GM23338 (cell line): ENCODE measurements around the gene MYO1F. TPM values are rescaled to one million over a fixed set of nuclear protein-coding genes. Genes with fewer than 3 reads are reported as not detected.

Experiments used
- ATAC-seq: fragments of 200-7000 bp; cut with Tn5 transposase; 3 replicates; pipeline ENCODE4 v1.9.1; 2020
- DNase-seq: peaks from one replicate; pipeline ENCODE4 v3.0.0-alpha.2; 2015; ENCODE audit warnings: low spot score
- H2AFZ ChIP-seq: fragments of 200-600 bp; sonication (generic); 2 replicates; pipeline ENCODE4 v1.8.0; 2016; ENCODE audit warnings: antibody characterized with exemption, mild to moderate bottlenecking, moderate library complexity
- H3F3A ChIP-seq: fragments of 200-600 bp; sonication (generic); replicated peaks from 2 replicates; pipeline ENCODE4 v1.8.0; 2017; ENCODE audit warnings: antibody characterized with exemption, mixed run types, low read depth
- H3K27ac ChIP-seq: fragments of 200-600 bp; sonication (generic); 2 replicates; pipeline ENCODE4 v1.6.1; 2016; ENCODE audit warnings: low read depth
- H3K27me3 ChIP-seq: fragments of 200-600 bp; sonication (generic); 2 replicates; pipeline ENCODE4 v1.8.0; 2016; ENCODE audit warnings: mild to moderate bottlenecking, mixed run types, moderate library complexity; ENCODE audit not compliant: insufficient read depth
- H3K36me3 ChIP-seq: fragments of 200-600 bp; sonication (generic); 2 replicates; pipeline ENCODE4 v1.8.0; 2016; ENCODE audit warnings: mild to moderate bottlenecking; ENCODE audit not compliant: insufficient read depth
- H3K4me1 ChIP-seq: fragments of 200-600 bp; sonication (generic); 2 replicates; pipeline ENCODE4 v1.8.0; 2016; ENCODE audit warnings: mild to moderate bottlenecking, moderate library complexity; ENCODE audit not compliant: insufficient read depth
- H3K4me2 ChIP-seq: fragments of 200-600 bp; sonication (generic); 2 replicates; pipeline ENCODE4 v1.7.1; 2017; ENCODE audit warnings: mixed run types
- H3K4me3 ChIP-seq: fragments of 200-600 bp; sonication (generic); 2 replicates; pipeline ENCODE4 v1.6.1; 2016; ENCODE audit warnings: mixed run types
- H3K79me2 ChIP-seq: fragments of 200-600 bp; sonication (generic); replicated peaks from 2 replicates; pipeline ENCODE4 v1.8.0; 2017; ENCODE audit warnings: mild to moderate bottlenecking; ENCODE audit not compliant: insufficient read depth
- H3K9me2 ChIP-seq: fragments of 200-600 bp; sonication (generic); 2 replicates; pipeline ENCODE4 v1.8.0; 2017; ENCODE audit not compliant: insufficient read depth
- H4K20me1 ChIP-seq: fragments of 200-600 bp; sonication (generic); replicated peaks from 2 replicates; pipeline ENCODE4 v1.8.0; 2017; ENCODE audit warnings: mild to moderate bottlenecking; ENCODE audit not compliant: insufficient read depth
- H3K27ac Mint-ChIP-seq: 2 replicates; pipeline ENCODE4 v1.8.0; 2020; ENCODE audit warnings: inconsistent platforms, mild to moderate bottlenecking, moderate library complexity, mixed read lengths
- H3K27me3 Mint-ChIP-seq: 3 replicates; pipeline ENCODE4 v1.8.0; 2022; ENCODE audit warnings: low read depth, mild to moderate bottlenecking, moderate library complexity, mixed read lengths, inconsistent platforms; ENCODE audit not compliant: insufficient read depth, poor library complexity
- H3K36me3 Mint-ChIP-seq: 3 replicates; pipeline ENCODE4 v1.8.0; 2021; ENCODE audit warnings: low read depth, mild to moderate bottlenecking, inconsistent platforms, moderate library complexity, mixed read lengths
- H3K4me1 Mint-ChIP-seq: 3 replicates; pipeline ENCODE4 v1.8.0; 2020; ENCODE audit warnings: mild to moderate bottlenecking, inconsistent platforms, mixed read lengths
- H3K4me3 Mint-ChIP-seq: 3 replicates; pipeline ENCODE4 v1.8.0; 2021; ENCODE audit warnings: moderate library complexity, mild to moderate bottlenecking, inconsistent platforms, mixed read lengths
- H3K9me3 Mint-ChIP-seq: 3 replicates; pipeline ENCODE4 v1.8.0; 2020; ENCODE audit warnings: moderate library complexity, mild to moderate bottlenecking, inconsistent platforms, mixed read lengths
- CREB1 ChIP-seq: fragments of 250-450 bp; sonication (Bioruptor Pico); IDR thresholded peaks from 2 replicates; pipeline ENCODE4 v1.5.0; 2020; ENCODE audit warnings: low read depth, mild to moderate bottlenecking, moderate library complexity
- CTCF ChIP-seq, 2 experiments: fragments of 200-600 bp in 1 of 2; sonication (generic) in 1 of 2; conservative IDR thresholded peaks; 2 replicates each; pipeline versions ENCODE4 v1.5.1 to v1.6.1; 2016 to 2017; ENCODE audit warnings: antibody characterized with exemption in 2 of 2, low read depth in 2 of 2, mild to moderate bottlenecking in 2 of 2, moderate library complexity in 1 of 2
- ETS1 ChIP-seq: IDR thresholded peaks from 2 replicates; pipeline ENCODE4 v1.6.1; 2016; ENCODE audit warnings: antibody characterized with exemption
- EZH2 ChIP-seq: fragments of 200-600 bp; sonication (generic); IDR thresholded peaks from one replicate; pipeline ENCODE4 v1.8.0; 2017; ENCODE audit warnings: antibody characterized with exemption, mild to moderate bottlenecking, low read depth; ENCODE audit not compliant: unreplicated experiment
- EZH2phosphoT487 ChIP-seq: fragments of 200-600 bp; sonication (generic); IDR thresholded peaks from one replicate; pipeline ENCODE4 v1.8.1; 2018; ENCODE audit warnings: antibody characterized with exemption; ENCODE audit not compliant: unreplicated experiment
- JUNB ChIP-seq: IDR thresholded peaks from one replicate; pipeline ENCODE4 v1.6.1; 2016; ENCODE audit warnings: antibody characterized with exemption; ENCODE audit not compliant: unreplicated experiment
- NANOG ChIP-seq: IDR thresholded peaks from 2 replicates; pipeline ENCODE4 v1.6.1; 2016; ENCODE audit warnings: antibody characterized with exemption, borderline replicate concordance
- POLR2AphosphoS5 ChIP-seq: IDR thresholded peaks from 2 replicates; pipeline ENCODE4 v1.6.1; 2016; ENCODE audit warnings: antibody characterized with exemption, low read depth
- REST ChIP-seq: IDR thresholded peaks from one replicate; pipeline ENCODE4 v1.6.1; 2018; ENCODE audit warnings: antibody characterized with exemption; ENCODE audit not compliant: unreplicated experiment
- STAT1 ChIP-seq: IDR thresholded peaks from one replicate; pipeline ENCODE4 v1.6.1; 2016; ENCODE audit warnings: antibody characterized with exemption; ENCODE audit not compliant: unreplicated experiment
- ZNF114 ChIP-seq: fragments of 250-450 bp; sonication (Bioruptor Pico); IDR thresholded peaks from 2 replicates; pipeline ENCODE4 v1.5.0; 2020; ENCODE audit warnings: mild to moderate bottlenecking, moderate library complexity
- ZNF331 ChIP-seq: fragments of 250-450 bp; sonication (Bioruptor Pico); IDR thresholded peaks from 2 replicates; pipeline ENCODE4 v1.5.0; 2020; ENCODE audit warnings: low read depth, mild to moderate bottlenecking, moderate library complexity
- polyA plus RNA-seq: library from polyadenylated mRNA; unstranded; fragments of >200 nt; fragmentation: Nextera tagmentation; extraction: Ambion mirVana; gene quantifications from 2 replicates; pipeline ENCODE4 v1.2.1, GENCODE V29; 2016
- total RNA-seq: library from RNA; depleted of rRNA; stranded (reverse); fragments of >200 nt; shearing (Covaris generic); gene quantifications from 2 replicates; pipeline ENCODE4 v1.2.3, GENCODE V29; 2014
- TF ChIP-seq, protein P1 (sequence below): fragments of 250-450 bp; sonication (Bioruptor Pico); IDR thresholded peaks from 2 replicates; pipeline ENCODE4 v1.5.0; 2020; ENCODE audit warnings: mild to moderate bottlenecking, moderate library complexity

Gene MYO1F
- total and polyA plus RNA-seq, 2 experiments from 2014 or later = 3.9 to 5.7 TPM

DNA sequence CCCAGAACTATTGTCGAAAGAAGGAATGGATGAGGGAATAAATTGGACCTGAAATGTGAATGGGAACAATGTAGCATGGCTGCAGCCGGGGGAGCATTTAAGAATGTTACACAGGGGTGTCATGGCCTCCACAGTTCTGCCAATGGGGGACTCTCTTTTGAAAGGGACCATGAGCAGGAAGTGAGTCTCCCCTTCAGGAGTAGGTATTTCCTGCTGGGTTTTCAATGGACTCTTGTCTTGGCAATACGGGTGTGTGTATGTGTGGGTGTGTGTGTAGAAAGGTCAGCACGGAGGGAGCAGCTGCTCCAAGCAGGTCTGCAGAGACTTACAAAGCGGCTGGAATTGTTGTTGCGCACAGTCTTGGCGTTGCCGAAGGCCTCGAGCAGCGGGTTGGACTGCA lies 24.4 kb downstream of the MYO1F start:
- H3F3A ChIP-seq = peaks cover 5% of the 10 kb centered on the region; the same call in 1 of the 2 replicates
- no peaks in the 10 kb centered on the region for H3K4me1 ChIP-seq
- no peak overlapping the region for H3K4me3 ChIP-seq
- no peak overlapping the region for H3K4me2 ChIP-seq
- H3K27me3 ChIP-seq = no peaks in the 10 kb centered on the region
- H3K27ac ChIP-seq = no peak overlapping the region
- peaks cover 12% of the 10 kb centered on the region for H3K27me3 Mint-ChIP-seq
- H3K9me2 ChIP-seq = peaks cover 3% of the 10 kb centered on the region; the same call in 1 of the 2 replicates
- no peaks in the 10 kb centered on the region for H3K36me3 ChIP-seq
- ATAC-seq (peak; percentile 92), DNase-seq (peak; percentile 89)
- TF ChIP-seq, protein P1, sequence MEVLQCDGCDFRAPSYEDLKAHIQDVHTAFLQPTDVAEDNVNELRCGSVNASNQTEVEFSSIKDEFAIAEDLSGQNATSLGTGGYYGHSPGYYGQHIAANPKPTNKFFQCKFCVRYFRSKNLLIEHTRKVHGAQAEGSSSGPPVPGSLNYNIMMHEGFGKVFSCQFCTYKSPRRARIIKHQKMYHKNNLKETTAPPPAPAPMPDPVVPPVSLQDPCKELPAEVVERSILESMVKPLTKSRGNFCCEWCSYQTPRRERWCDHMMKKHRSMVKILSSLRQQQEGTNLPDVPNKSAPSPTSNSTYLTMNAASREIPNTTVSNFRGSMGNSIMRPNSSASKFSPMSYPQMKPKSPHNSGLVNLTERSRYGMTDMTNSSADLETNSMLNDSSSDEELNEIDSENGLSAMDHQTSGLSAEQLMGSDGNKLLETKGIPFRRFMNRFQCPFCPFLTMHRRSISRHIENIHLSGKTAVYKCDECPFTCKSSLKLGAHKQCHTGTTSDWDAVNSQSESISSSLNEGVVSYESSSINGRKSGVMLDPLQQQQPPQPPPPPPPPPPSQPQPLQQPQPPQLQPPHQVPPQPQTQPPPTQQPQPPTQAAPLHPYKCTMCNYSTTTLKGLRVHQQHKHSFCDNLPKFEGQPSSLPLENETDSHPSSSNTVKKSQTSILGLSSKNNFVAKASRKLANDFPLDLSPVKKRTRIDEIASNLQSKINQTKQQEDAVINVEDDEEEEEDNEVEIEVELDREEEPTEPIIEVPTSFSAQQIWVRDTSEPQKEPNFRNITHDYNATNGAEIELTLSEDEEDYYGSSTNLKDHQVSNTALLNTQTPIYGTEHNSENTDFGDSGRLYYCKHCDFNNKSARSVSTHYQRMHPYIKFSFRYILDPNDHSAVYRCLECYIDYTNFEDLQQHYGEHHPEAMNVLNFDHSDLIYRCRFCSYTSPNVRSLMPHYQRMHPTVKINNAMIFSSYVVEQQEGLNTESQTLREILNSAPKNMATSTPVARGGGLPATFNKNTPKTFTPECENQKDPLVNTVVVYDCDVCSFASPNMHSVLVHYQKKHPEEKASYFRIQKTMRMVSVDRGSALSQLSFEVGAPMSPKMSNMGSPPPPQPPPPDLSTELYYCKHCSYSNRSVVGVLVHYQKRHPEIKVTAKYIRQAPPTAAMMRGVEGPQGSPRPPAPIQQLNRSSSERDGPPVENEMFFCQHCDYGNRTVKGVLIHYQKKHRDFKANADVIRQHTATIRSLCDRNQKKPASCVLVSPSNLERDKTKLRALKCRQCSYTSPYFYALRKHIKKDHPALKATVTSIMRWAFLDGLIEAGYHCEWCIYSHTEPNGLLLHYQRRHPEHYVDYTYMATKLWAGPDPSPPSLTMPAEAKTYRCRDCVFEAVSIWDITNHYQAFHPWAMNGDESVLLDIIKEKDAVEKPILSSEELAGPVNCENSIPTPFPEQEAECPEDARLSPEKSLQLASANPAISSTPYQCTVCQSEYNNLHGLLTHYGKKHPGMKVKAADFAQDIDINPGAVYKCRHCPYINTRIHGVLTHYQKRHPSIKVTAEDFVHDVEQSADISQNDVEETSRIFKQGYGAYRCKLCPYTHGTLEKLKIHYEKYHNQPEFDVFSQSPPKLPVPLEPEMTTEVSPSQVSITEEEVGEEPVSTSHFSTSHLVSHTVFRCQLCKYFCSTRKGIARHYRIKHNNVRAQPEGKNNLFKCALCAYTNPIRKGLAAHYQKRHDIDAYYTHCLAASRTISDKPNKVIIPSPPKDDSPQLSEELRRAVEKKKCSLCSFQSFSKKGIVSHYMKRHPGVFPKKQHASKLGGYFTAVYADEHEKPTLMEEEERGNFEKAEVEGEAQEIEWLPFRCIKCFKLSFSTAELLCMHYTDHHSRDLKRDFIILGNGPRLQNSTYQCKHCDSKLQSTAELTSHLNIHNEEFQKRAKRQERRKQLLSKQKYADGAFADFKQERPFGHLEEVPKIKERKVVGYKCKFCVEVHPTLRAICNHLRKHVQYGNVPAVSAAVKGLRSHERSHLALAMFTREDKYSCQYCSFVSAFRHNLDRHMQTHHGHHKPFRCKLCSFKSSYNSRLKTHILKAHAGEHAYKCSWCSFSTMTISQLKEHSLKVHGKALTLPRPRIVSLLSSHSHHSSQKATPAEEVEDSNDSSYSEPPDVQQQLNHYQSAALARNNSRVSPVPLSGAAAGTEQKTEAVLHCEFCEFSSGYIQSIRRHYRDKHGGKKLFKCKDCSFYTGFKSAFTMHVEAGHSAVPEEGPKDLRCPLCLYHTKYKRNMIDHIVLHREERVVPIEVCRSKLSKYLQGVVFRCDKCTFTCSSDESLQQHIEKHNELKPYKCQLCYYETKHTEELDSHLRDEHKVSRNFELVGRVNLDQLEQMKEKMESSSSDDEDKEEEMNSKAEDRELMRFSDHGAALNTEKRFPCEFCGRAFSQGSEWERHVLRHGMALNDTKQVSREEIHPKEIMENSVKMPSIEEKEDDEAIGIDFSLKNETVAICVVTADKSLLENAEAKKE (CRISPR knock-in tag) = no peak
- TF ChIP-seq STAT1 = no peak
- TF ChIP-seq POLR2AphosphoS5 = no peak
- TF ChIP-seq REST = no peak
- TF ChIP-seq ETS1 = peak; percentile 90
- peak; percentile 66; the same call in 1 of the 2 replicates for TF ChIP-seq ZNF114
- TF ChIP-seq ZNF331 (CRISPR knock-in tag) = no peak
- no peak for TF ChIP-seq CTCF (conservative IDR thresholded peaks at IDR 0.05; ENCODE audit: low read depth in 2 of 2)
- TF ChIP-seq NANOG = no peak
- no peak for TF ChIP-seq EZH2
- TF ChIP-seq CREB1 (CRISPR knock-in tag) = peak; percentile 55
- TF ChIP-seq EZH2phosphoT487 = no peak
- TF ChIP-seq JUNB = no peak
- peaks cover 3% of the 10 kb centered on the region; the same call in 1 of the 3 replicates for H3K4me1 Mint-ChIP-seq
- no peak overlapping the region for H2AFZ ChIP-seq
- H3K9me3 Mint-ChIP-seq = no peaks in the 10 kb centered on the region; the same call in 1 of the 3 replicates
- H4K20me1 ChIP-seq = no peaks in the 10 kb centered on the region
- H3K79me2 ChIP-seq = no peaks in the 10 kb centered on the region
- H3K27ac Mint-ChIP-seq = no peak overlapping the region
- peak overlapping the region; percentile 33 for H3K4me3 Mint-ChIP-seq
- H3K36me3 Mint-ChIP-seq = peaks cover 5% of the 10 kb centered on the region; the same call in 1 of the 3 replicates
